Hematopoietic multipotent progenitor cell treated with erythropoietin and hydrocortisone succinate and interleukin-3 and kit ligand, for 4 days (in vitro differentiated cells): ENCODE results near the gene ADCY10.

Experiments
- DNase-seq: peaks from one replicate; pipeline ENCODE4 v3.0.0-alpha.2; 2015

Gene ADCY10

DNA sequence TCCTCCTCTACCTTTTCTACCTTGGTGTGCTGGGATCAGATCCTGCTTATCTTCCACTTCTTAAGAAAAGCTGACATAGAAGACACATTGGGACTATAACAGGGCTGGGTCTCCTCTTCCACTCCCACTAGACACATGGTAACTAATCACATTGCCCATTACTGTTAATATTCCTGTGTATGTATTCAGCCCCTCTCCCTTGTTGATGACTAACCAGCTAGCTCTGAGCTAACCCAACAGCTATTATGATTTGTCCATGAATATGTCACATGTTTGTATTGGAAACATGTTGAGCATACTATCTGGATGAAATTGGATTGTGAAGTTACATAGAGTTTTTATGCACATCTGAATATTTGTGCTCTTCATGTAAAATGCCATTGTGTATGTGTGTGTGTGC lies 139.2 kb downstream of the ADCY10 start:
- DNase-seq, result no peak

GRCh38 chr1:167773516-167773915 lies 140.4 kb downstream of the ADCY10 start:
- no peak for DNase-seq

- DNase-seq, result no peak
Measured at GRCh38 chr1:167772436-167772835, 141.5 kb downstream of the ADCY10 start.

- DNase-seq, result no peak
Measured at GRCh38 chr1:167770127-167770526, 143.8 kb downstream of the ADCY10 start.

DNA sequence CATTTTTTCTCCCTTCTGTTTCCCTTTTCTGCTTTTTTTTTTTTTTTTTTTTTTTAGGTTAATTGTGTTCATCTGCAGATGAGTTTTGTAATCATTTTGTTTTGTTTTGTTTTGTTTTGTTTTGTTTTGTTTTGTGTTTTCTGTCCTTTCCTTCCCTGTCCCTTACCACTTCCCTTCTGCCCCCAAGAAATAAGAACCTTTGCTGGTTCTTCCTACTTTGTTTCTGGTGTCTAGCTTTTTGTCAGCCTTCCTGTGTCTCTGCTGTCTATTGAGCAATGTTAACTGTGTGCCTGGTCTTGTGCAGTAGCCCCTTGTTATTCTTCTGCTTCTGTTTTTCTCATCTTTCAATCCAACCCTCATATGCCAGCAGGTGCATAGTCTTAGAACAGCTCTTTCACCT lies 146.2 kb downstream of the ADCY10 start:
- no peak for DNase-seq

- DNase-seq, result no peak
Measured at GRCh38 chr1:167766538-167766937, 147.4 kb downstream of the ADCY10 start.

- no peak for DNase-seq
Measured at GRCh38 chr1:167765496-167765895, 148.4 kb downstream of the ADCY10 start.

GRCh38 chr1:167764458-167765330 lies 149.2 kb downstream of the ADCY10 start:
- DNase-seq, result no peak

- no peak for DNase-seq
Measured at GRCh38 chr1:167763525-167764220, 150.3 kb downstream of the ADCY10 start.

GRCh38 chr1:167762061-167762746 lies 151.7 kb downstream of the ADCY10 start:
- DNase-seq, result no peak

GRCh38 chr1:167761400-167761799 lies 152.5 kb downstream of the ADCY10 start:
- DNase-seq, result no peak
